Astrocyte of the spinal cord (primary cell): ENCODE data around the gene GTF3C5.
"Not testable (repeated sequence)": the region's sequence is repeated elsewhere in the genome, so short reads cannot be mapped to it uniquely, and the experiment has no call there.

Experiments used
- DNase-seq: peaks from one replicate; pipeline ENCODE4 v3.0.0; 2011; ENCODE audit warnings: low read depth, low spot score
- H3K4me3 ChIP-seq: 2 replicates; pipeline ENCODE4 v1.5.1; 2011; ENCODE audit warnings: low read depth, mild to moderate bottlenecking, low read length, moderate library complexity
- CTCF ChIP-seq: IDR thresholded peaks from 2 replicates; pipeline ENCODE4 v1.5.1; 2012; ENCODE audit warnings: low read depth, mild to moderate bottlenecking, low read length, inconsistent platforms
- in situ Hi-C: cut with HindIII; loops from 2 replicates; pipeline ENCODE4 v1.10.0; 2017; ENCODE audit warnings: low sequenced_read_pairs

GTF3C5 gene

DNA sequence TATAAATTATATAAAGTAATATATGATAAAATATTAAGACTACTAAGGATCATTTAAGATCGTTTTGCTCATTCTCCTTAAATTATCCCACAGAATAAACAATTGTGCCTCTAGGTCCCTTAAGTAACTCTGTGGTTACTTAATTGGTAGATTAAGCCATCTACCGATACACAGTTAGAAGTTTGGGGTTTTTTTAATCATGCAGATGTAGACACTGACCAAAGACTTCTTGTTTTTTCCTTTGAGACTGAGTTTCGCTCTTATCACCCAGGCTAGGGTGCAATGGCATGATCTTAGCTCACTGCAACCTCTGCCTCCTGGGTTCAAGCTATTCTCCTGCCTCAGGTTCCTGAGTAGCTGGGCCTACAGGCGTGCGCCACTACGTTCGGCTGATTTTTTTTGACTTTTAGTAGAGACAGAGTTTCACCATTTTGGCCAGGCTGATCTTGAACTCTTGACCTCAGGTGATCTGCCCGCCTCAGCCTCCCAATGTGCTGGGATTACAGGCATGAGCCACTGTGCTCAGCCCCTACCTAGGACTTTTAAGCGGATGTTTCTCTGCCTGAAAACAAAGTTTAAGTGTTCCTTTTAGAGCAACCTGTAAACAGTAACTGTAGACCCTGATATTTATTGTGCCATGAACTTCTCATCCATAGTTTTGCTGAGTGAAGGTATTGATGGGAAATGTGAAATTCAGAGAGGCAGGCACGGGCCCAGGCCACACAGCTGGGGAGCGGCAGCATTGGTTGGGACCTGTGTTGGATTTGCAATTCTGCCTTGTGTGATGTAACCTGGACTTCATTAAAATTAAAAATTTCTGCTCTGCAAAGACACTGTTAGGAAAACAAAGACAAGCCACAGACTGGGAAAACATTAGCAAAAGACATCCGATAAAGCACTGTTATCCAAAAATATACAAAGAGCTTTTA is 42.6 kb downstream of the GTF3C5 start:
- in situ Hi-C loops = no loop called here
- H3K4me3 ChIP-seq = no peak overlapping the region
- no peak for DNase-seq
- TF ChIP-seq CTCF = no peak

DNA sequence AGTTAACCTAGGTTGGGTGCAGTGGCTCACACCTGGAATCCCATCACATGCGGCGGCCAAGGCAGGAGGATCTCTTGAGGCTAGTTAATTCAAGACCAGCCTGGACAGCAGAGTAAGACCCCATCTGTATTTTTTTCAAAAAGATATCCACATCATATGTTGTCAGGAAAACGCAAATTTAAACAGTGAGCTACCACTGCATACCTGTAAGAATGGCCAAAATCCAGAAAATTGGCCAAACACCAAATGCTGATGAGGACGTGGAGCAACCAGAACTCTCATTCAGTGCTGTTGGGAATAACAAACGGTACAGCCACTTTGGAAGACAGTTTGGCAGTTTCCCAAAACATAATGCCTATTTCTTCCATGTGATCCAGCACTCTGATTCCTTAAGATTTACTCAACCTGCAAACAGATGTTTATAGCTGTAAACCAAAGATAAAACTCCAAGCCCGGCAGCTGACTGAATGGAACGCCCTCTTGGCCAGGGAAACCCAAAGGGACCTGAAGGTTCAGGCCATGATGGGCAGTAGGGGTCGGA is 43.4 kb downstream of the GTF3C5 start:
- no peak for TF ChIP-seq CTCF
- DNase-seq = no peak
- in situ Hi-C loops = no loop called here
- no peak overlapping the region for H3K4me3 ChIP-seq

DNA sequence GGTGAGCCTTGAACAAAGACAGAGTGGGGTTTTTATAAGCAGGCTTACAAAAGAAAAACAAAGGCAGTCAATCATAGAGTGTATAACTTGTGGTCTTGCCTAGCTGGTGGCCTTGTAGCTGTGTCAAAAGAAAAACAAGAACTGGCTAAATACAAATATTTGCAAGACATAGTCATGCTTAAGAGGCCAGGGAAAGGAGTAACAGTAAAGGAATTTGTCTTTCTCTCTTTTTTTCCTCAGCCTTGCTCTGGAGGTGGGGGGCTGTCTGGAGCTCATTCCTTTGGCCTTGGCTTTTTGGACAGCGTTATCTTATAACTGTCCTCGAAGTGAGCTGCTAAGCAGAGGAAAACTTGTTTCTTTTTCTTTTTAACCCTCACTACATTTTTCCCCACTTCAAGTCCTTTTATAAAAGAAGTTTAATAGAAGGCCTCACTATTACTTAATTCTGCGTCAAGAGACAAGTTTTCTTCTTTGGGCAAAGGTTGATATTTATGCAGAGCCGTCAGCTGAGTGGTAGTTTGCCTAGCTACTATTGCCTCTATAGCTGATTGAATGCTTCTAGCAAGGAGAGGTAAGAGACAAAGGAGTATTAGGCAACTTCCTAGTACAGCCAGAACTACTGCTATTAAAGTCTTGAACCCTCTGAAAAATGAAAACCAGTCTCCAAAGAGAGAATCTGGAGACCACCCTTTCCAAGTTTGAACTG is 45.3 kb downstream of the GTF3C5 start:
- no peak for TF ChIP-seq CTCF
- DNase-seq = peak; percentile 86
- in situ Hi-C loops = no loop called here
- H3K4me3 ChIP-seq = no peak overlapping the region

GRCh38 chr9:133076691-133077090 is 45.9 kb downstream of the GTF3C5 start:
- in situ Hi-C loops = no loop called here
- no peak for DNase-seq
- TF ChIP-seq CTCF = no peak
- no peak overlapping the region for H3K4me3 ChIP-seq

GRCh38 chr9:133078486-133078885 is 47.7 kb downstream of the GTF3C5 start:
- in situ Hi-C loops = no loop called here
- TF ChIP-seq CTCF = no peak
- no peak overlapping the region for H3K4me3 ChIP-seq
- DNase-seq = no peak

DNA sequence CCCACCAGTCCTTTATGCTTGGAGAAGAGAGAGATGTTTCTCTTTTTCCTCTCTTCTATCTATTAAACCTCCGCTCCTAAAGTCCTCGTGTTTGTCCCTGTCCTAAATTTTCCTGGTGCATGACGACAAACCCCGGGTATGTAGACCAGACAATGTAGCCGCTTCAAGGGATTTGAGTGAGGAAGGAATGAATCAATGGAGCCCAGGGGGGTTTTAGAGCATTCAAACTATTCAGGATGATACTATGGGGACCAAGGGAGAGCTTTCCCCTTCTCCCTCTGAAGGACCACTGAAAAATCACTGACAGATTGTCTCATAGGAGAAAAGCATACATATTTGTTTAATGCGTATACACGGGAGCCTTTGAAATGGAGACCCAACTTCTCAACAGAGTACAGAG is 49.4 kb downstream of the GTF3C5 start:
- TF ChIP-seq CTCF = no peak
- in situ Hi-C loops = no loop called here
- no peak for DNase-seq
- no peak overlapping the region for H3K4me3 ChIP-seq

GRCh38 chr9:133080786-133081779 is 50.3 kb downstream of the GTF3C5 start:
- in situ Hi-C loops, DNase-seq, H3K4me3 ChIP-seq: not testable (repeated sequence)

GRCh38 chr9:133081957-133082644 is 51.3 kb downstream of the GTF3C5 start:
- H3K4me3 ChIP-seq, DNase-seq, in situ Hi-C loops: not testable (repeated sequence)

DNA sequence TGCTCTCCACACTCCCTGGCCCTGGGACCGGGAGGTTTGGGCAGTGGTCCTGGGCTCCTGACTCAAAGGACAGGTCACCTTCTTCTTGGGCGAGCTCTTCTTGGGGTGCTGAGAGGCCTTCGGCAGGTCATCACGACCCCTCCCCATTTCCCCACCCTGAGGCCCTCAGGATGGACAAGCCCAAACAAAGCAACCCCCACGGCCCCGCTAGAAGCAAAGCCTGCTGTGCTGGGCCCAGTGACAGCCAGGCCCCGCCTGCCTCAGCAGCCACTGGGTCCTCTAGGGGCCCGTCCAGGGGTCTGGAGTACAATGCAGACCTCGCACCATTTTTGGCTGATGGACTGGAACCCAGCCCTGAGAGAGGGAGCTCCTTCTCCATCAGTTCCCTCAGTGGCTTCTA is 52.9 kb downstream of the GTF3C5 start:
- in situ Hi-C loops, H3K4me3 ChIP-seq, DNase-seq: not testable (repeated sequence)
